HUES64 (cell line): ENCODE data around the gene MYBPHL. TPM values are rescaled to one million over a fixed set of nuclear protein-coding genes. Genes with fewer than 3 reads are reported as not detected.

Source experiments
- H3K27ac ChIP-seq: 2 replicates; pipeline ENCODE4 v1.7.0; 2013; ENCODE audit warnings: low read depth, low read length, inconsistent platforms
- H3K27me3 ChIP-seq: 2 replicates; pipeline ENCODE4 v1.6.1; 2013; ENCODE audit warnings: mild to moderate bottlenecking, low read length; ENCODE audit not compliant: insufficient read depth
- H3K36me3 ChIP-seq: 2 replicates; pipeline ENCODE4 v1.6.1; 2013; ENCODE audit warnings: mild to moderate bottlenecking, low read length; ENCODE audit not compliant: insufficient read depth
- H3K4me1 ChIP-seq: 2 replicates; pipeline ENCODE4 v1.6.1; 2013; ENCODE audit warnings: mild to moderate bottlenecking, low read length, moderate library complexity; ENCODE audit not compliant: insufficient read depth
- H3K4me3 ChIP-seq: 2 replicates; pipeline ENCODE4 v1.5.1; 2013; ENCODE audit warnings: mild to moderate bottlenecking, low read length, moderate library complexity
- H3K9ac ChIP-seq: 2 replicates; pipeline ENCODE4 v1.6.1; 2013; ENCODE audit warnings: mild to moderate bottlenecking, low read depth, low read length
- H3K9me3 ChIP-seq: 2 replicates; pipeline ENCODE4 v1.6.1; 2013; ENCODE audit warnings: low read depth, low read length; ENCODE audit not compliant: insufficient read depth
- WGBS: fragments of 150-250, 120-280 bp; methylation state at CpG from one replicate; pipeline ENCODE4 v1.1.7; 2013; ENCODE audit warnings: missing lambda C conversion rate; 5-methylcytosine and 5-hydroxymethylcytosine counted together
- polyA plus RNA-seq, 2 experiments: library from polyadenylated mRNA; stranded (reverse); fragments of 50-300 nt; gene quantifications; one replicate each; pipeline ENCODE4 v1.2.3, GENCODE V29; 2013

The MYBPHL gene, protein sequence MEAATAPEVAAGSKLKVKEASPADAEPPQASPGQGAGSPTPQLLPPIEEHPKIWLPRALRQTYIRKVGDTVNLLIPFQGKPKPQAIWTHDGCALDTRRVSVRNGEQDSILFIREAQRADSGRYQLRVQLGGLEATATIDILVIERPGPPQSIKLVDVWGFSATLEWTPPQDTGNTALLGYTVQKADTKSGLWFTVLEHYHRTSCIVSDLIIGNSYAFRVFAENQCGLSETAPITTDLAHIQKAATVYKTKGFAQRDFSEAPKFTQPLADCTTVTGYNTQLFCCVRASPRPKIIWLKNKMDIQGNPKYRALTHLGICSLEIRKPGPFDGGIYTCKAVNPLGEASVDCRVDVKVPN
- polyA plus RNA-seq (2013, experiment 1 of 2) = not detected
- polyA plus RNA-seq (2013, experiment 2 of 2) = not detected

DNA sequence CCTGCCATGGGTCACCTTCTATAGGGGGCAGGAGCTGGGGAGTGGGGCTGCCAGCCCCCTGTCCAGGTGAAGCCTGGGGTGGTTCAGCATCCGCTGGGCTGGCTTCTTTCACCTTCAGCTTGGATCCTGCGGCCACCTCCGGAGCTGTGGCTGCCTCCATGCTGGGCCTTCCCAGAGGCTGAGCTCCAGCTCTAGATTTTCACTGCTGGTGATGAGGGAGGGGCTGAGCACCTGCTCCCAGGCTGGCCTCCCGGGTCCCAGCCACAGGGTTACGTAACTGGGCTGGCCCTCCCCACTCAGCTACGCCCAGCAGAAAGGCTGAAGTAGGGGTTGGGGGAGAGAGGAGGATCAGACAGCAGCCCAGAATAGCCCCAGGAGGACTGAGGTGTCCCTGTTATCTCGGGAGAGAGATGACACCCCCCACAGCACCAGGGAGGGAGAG is at the start of gene MYBPHL:
MYBPHL (minus strand) TSS at position 180 of the 442 bp plus-strand sequence; CDS start at position 160, 20 bp downstream.
- no peak within 1 kb of the TSS for H3K4me3 ChIP-seq
- no peaks in the 10 kb centered on the region for H3K27me3 ChIP-seq
- no peak within 1 kb of the TSS for H3K9ac ChIP-seq
- no peak within 1 kb of the TSS for H3K27ac ChIP-seq
- no peaks in the 10 kb centered on the region for H3K9me3 ChIP-seq
- 82% methylated on average over 7 of the region's 7 CpGs for WGBS
- peaks cover 7% of the 10 kb centered on the region; the same call in 1 of the 2 replicates for H3K4me1 ChIP-seq
- peaks cover 4% of the 10 kb centered on the region; the same call in 1 of the 2 replicates for H3K36me3 ChIP-seq

DNA sequence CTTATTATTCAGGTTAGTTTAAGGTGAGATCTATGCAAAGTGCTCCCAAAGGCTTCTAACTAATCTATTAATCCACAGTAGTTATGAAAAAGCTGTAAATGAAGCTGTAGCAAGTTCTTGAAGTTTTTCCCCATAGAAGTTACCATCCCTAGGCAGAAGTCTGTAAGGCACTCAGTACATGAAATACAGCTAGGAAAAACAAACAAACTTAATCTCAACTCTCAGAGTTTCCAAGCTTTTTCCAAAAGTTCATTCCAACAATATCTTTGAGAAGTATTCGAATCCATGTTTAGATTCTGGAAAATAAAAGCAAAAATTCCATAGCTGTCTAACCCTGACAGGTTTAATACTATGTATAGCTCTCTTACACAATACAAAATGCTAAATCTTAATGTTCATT is 49.7 kb upstream of the MYBPHL start:
- 78% methylated on average over 1 of the region's 1 CpG for WGBS
- Histone ChIP-seq H3K27me3 (no peaks in the 10 kb centered on the region), H3K4me1 (peaks cover 11% of the 10 kb centered on the region), H3K4me3 (no peak overlapping the region), H3K36me3 (peaks cover 21% of the 10 kb centered on the region), H3K9me3 (no peaks in the 10 kb centered on the region), H3K27ac (no peak overlapping the region), H3K9ac (no peak overlapping the region)

DNA sequence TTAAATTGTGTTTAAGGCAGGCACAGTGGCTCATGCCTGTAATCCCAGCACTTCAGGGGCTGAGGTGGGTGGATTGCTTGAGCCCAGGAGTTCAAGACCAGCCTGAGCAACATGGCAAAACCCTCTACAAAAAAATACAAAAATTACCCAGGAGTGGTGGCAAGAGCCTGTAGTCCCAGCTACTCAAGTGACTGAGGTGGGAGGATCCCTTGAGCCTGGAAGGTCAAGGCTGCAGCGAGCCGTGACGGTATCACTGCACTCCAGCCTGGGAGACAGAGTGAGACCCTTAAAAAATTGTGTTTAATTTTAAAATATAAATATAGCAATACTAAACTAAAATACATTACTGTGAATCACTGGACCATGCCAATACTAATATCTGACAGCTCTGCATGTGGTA is 48.1 kb upstream of the MYBPHL start:
- Histone ChIP-seq H3K27me3 (no peaks in the 10 kb centered on the region), H3K9me3 (no peaks in the 10 kb centered on the region), H3K9ac (no peak overlapping the region), H3K4me3 (no peak overlapping the region), H3K36me3 (peaks cover 36% of the 10 kb centered on the region), H3K4me1 (peaks cover 3% of the 10 kb centered on the region; the same call in 1 of the 2 replicates), H3K27ac (no peak overlapping the region)
- WGBS = 100% methylated on average over 3 of the region's 3 CpGs

DNA sequence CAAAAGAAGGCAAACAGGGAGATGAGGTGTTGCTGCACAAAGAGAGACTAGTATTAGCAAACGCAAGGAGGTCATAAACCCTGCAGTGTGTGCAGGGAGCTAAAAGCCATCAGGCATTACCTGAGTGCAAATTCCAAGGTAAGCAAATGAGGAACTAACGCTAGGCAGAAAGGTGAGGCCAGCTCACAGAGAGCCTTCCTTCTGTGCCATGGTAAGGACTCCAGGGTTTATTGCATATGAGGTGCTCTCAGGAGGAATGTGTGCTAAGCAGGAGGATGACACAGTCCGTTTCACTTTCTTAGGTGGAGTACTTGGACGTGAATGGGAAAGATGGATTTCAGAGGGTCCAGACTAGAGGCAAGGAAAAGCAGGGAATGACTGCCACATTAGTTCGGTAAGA is 44.6 kb upstream of the MYBPHL start:
- H3K4me1 ChIP-seq = peaks cover 3% of the 10 kb centered on the region; the same call in 1 of the 2 replicates
- H3K4me3 ChIP-seq = no peak overlapping the region
- no peak overlapping the region for H3K9ac ChIP-seq
- no peak overlapping the region for H3K27ac ChIP-seq
- peaks cover 62% of the 10 kb centered on the region for H3K36me3 ChIP-seq
- H3K9me3 ChIP-seq = no peaks in the 10 kb centered on the region
- 95% methylated on average over 5 of the region's 5 CpGs for WGBS
- H3K27me3 ChIP-seq = no peaks in the 10 kb centered on the region

DNA sequence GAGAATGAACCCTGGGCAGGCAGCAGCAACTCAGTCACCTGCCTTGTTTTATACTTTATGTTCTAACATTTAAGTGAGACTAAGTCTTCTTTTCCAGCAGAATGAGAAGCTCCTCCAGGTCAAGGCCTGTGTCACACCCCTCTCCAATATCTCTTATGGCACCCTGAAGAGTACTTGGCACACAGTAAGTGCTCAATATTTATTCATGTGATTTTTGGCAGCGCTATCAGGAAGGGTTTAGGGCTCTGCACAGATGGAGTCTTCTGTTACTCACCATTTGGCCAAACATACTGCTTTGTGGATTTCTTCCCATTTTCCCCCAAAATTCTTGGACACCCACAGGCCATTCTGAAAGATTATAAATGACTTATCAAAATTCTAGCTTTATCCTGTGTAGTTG is 43.8 kb upstream of the MYBPHL start:
- no peaks in the 10 kb centered on the region for H3K9me3 ChIP-seq
- no peaks in the 10 kb centered on the region for H3K27me3 ChIP-seq
- no peak overlapping the region for H3K9ac ChIP-seq
- WGBS = 91% methylated on average over 1 of the region's 1 CpG
- H3K27ac ChIP-seq = no peak overlapping the region
- peaks cover 3% of the 10 kb centered on the region; the same call in 1 of the 2 replicates for H3K4me1 ChIP-seq
- peaks cover 66% of the 10 kb centered on the region for H3K36me3 ChIP-seq
- no peak overlapping the region for H3K4me3 ChIP-seq

DNA sequence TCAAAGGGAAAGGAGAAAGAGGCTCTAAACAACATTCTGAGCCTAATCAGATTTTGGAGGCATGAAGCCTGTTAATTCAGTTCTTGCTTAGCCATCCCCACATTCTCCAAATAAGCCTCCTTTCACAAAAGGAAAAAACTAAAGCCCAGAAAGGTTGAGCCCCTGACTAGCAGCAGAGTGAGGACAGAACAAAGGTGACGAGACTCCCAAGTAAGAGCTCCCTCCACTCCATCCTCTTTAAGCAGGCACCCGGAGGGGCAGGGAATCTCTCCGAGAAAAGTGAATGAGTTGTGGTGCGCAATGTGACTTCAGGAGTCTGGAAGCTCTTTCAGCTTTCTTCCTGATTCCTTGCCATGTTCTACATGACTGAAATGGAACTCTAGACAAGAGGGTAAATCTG is 43.4 kb upstream of the MYBPHL start:
- no peak overlapping the region for H3K9ac ChIP-seq
- H3K4me3 ChIP-seq = no peak overlapping the region
- peaks cover 71% of the 10 kb centered on the region for H3K36me3 ChIP-seq
- 96% methylated on average over 4 of the region's 4 CpGs for WGBS
- no peaks in the 10 kb centered on the region for H3K9me3 ChIP-seq
- no peak overlapping the region for H3K27ac ChIP-seq
- H3K27me3 ChIP-seq = no peaks in the 10 kb centered on the region
- peaks cover under 1% of the 10 kb centered on the region; the same call in 1 of the 2 replicates for H3K4me1 ChIP-seq

DNA sequence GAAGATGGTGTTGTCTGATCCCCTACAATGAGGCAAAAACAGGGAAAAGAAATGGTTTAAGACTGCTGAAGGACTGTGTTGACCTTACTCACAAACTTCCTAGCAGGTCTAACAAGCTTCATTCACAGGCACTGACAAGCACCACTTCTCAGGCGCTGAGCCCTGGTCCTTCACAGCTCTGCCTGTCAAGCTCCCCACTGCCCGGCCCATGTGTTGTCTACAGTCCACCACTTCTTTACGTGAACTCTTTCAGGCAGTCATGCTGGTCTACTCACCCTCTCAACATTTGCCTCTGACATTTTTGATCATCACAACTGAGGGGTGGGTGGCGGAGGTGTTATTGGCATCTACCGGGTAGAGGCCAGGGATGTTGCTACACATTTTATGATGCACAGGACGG is 40.7 kb upstream of the MYBPHL start:
- 95% methylated on average over 6 of the region's 6 CpGs for WGBS
- peaks cover 79% of the 10 kb centered on the region for H3K36me3 ChIP-seq
- no peaks in the 10 kb centered on the region for H3K27me3 ChIP-seq
- no peak overlapping the region for H3K4me3 ChIP-seq
- H3K4me1 ChIP-seq = no peaks in the 10 kb centered on the region
- no peaks in the 10 kb centered on the region for H3K9me3 ChIP-seq
- H3K9ac ChIP-seq = no peak overlapping the region
- H3K27ac ChIP-seq = no peak overlapping the region

DNA sequence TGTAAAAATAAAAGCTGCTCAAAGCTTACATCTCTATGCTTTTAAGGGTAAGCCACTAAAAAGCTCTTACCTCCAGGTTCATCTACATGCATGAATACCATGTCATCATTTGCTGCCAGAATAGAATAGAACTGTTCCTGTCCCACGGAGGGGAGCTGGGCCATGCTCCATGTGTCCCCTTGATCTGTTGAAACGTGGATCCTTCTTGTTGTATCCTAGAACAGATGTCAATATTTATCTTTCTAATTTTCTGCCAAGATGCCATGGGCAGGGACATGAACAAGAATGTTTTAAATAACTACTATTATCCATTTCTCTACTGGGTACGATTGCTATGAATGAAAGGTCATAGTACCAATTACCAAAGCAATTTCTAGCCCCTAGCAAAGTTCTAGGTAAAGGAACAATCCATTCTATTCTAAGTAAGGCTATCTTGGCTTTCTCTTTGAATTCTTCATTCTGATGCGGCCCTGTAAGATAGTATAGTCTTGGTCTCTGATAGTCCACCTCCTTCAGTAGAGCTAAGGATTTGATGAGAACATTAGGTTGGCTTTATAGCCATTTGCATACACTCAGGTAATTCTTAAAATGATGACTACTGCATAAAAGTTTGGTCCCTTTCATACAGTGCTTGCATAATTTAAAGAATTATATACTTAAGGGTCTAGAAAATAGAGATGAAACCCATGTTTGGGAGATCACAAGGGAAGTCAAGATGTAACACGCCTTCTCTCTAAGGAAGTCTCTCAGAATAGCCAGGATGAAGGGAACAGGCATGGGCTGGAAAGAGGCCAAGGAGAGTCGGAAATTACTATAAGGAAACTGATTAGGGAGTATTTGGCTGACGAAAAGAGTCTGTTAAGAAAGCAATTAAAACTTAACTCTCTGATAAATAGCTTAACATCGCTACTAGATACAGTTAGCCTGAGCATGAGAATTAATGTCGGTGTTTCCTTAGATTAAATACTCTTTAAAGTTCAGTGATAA is 35.4 kb upstream of the MYBPHL start:
- Histone ChIP-seq H3K9me3 (no peaks in the 10 kb centered on the region), H3K36me3 (peaks cover 87% of the 10 kb centered on the region), H3K4me3 (no peak overlapping the region), H3K9ac (no peak overlapping the region), H3K27ac (no peak overlapping the region), H3K4me1 (no peaks in the 10 kb centered on the region), H3K27me3 (no peaks in the 10 kb centered on the region)
- WGBS = 95% methylated on average over 8 of the region's 9 CpGs

DNA sequence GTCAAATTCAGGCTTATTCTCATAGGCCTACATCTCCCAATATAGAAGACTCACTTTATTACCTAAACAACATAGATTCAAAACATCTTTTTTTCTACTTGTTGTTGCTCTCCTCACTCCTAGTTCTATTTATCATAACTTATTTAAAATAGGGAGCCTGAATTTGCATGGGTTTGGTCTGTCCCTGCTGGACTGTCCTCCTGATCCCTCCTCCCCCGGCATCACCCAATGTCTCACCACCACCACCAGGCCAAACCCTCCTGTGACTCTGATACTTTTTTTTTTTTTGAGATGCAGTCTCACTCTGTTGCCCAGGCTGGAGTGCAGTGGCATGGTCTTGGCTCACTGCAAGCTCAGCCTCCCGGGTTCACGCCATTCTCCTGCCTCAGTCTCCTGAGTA is 31.8 kb upstream of the MYBPHL start:
- Histone ChIP-seq H3K9me3 (no peaks in the 10 kb centered on the region), H3K36me3 (peaks cover 91% of the 10 kb centered on the region), H3K4me1 (no peaks in the 10 kb centered on the region), H3K9ac (no peak overlapping the region), H3K27ac (no peak overlapping the region), H3K4me3 (no peak overlapping the region), H3K27me3 (no peaks in the 10 kb centered on the region)
- WGBS = 97% methylated on average over 3 of the region's 3 CpGs

DNA sequence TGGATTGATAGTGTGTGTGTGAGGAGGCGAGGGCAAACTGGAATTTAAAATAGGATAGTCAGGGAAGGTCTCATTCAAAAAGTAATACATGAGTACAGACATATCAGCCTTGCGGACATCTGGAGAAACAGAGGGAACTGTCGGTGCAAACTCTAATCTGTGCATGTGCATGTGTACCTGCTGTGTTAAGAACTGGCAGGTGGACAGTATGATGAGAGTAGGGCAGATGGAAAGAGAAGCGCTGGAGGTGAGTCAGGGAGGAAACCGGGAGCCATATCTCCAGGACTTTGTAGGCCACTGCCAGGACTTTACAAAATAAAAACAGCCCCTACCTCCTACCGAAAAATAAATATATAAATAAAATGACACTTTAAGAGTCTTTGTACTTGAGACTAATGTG is 31.3 kb upstream of the MYBPHL start:
- Histone ChIP-seq H3K27me3 (no peaks in the 10 kb centered on the region), H3K27ac (no peak overlapping the region), H3K4me3 (no peak overlapping the region), H3K36me3 (peaks cover 91% of the 10 kb centered on the region), H3K9ac (no peak overlapping the region), H3K9me3 (peaks cover 2% of the 10 kb centered on the region; the same call in 1 of the 2 replicates), H3K4me1 (no peaks in the 10 kb centered on the region)
- 96% methylated on average over 4 of the region's 6 CpGs for WGBS

DNA sequence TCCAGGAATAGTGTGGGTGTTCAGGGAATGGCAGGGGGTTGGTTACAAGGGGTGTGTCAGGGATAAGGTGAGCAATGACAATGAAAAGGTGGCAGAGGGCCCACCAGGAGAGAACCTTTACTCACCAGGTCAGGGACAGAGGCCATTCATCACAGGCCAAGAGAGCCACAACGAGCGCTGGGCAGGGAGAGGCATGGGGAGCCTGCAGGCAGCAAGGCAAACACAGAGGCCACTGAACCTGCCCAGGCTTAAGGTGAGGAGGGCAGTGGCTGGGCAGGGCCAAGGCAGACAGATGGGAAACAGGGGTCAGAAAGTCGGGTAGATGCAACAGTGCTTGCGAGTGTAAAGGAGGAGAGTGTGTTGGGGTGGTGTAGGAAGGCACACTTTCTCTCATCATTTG is 28.3 kb upstream of the MYBPHL start:
- Histone ChIP-seq H3K4me3 (no peak overlapping the region), H3K9ac (no peak overlapping the region), H3K9me3 (peaks cover 12% of the 10 kb centered on the region; the same call in 1 of the 2 replicates), H3K36me3 (peaks cover 91% of the 10 kb centered on the region), H3K27ac (no peak overlapping the region), H3K4me1 (no peaks in the 10 kb centered on the region), H3K27me3 (no peaks in the 10 kb centered on the region)
- WGBS = 95% methylated on average over 4 of the region's 4 CpGs
